Smooth muscle cell (in vitro differentiated cells): ENCODE measurements around the gene IGDCC3. TPM values are rescaled to one million over a fixed set of nuclear protein-coding genes. Genes with fewer than 3 reads are reported as not detected.
"Not testable (repeated sequence)": the region's sequence is repeated elsewhere in the genome, so short reads cannot be mapped to it uniquely, and the experiment has no call there.

Source experiments
- DNase-seq: peaks from one replicate; lab custom pipeline; 2025; ENCODE audit not compliant: unreplicated experiment; lab: John Stamatoyannopoulos, UW
- H2AFZ ChIP-seq: fragments of 200-600 bp; sonication (generic); 2 replicates; pipeline ENCODE4 v1.6.0; 2016; ENCODE audit warnings: antibody characterized with exemption, low read depth, mild to moderate bottlenecking
- H3F3A ChIP-seq: fragments of 200-600 bp; sonication (generic); 2 replicates; pipeline ENCODE4 v1.6.0; 2017; ENCODE audit warnings: antibody characterized with exemption, low read depth
- H3K27ac ChIP-seq: fragments of 200-600 bp; sonication (generic); 2 replicates; pipeline ENCODE4 v1.5.1; 2016; ENCODE audit warnings: low read depth, mild to moderate bottlenecking
- H3K27me3 ChIP-seq: fragments of 200-600 bp; sonication (generic); 2 replicates; pipeline ENCODE4 v1.6.1; 2016; ENCODE audit warnings: low read depth, mild to moderate bottlenecking
- H3K36me3 ChIP-seq: fragments of 200-600 bp; sonication (generic); 2 replicates; pipeline ENCODE4 v1.5.1; 2016; ENCODE audit warnings: low read depth
- H3K4me1 ChIP-seq: fragments of 200-600 bp; sonication (generic); 2 replicates; pipeline ENCODE4 v1.5.1; 2016; ENCODE audit warnings: low read depth
- H3K4me2 ChIP-seq: fragments of 200-600 bp; sonication (generic); 2 replicates; pipeline ENCODE4 v1.6.0; 2016; ENCODE audit warnings: mild to moderate bottlenecking
- H3K4me3 ChIP-seq: fragments of 200-600 bp; sonication (generic); 2 replicates; pipeline ENCODE4 v1.5.1; 2016; ENCODE audit warnings: mild to moderate bottlenecking
- H3K79me2 ChIP-seq: fragments of 200-600 bp; sonication (generic); 2 replicates; pipeline ENCODE4 v1.6.0; 2016; ENCODE audit warnings: low read depth, mild to moderate bottlenecking
- H3K9ac ChIP-seq: fragments of 200-600 bp; sonication (generic); 2 replicates; pipeline ENCODE4 v1.6.0; 2016; ENCODE audit warnings: low read depth
- H3K9me3 ChIP-seq: fragments of 200-600 bp; sonication (generic); replicated peaks from 2 replicates; pipeline ENCODE4 v1.5.1; 2016; ENCODE audit warnings: low read depth
- H4K20me1 ChIP-seq: fragments of 200-600 bp; sonication (generic); 2 replicates; pipeline ENCODE4 v1.6.0; 2016; ENCODE audit warnings: low read depth
- WGBS: methylation state at CpG from one replicate; pipeline ENCODE4 v1.1.7; 2016; ENCODE audit warnings: low lambda C conversion rate; 5-methylcytosine and 5-hydroxymethylcytosine counted together
- polyA plus RNA-seq: library from polyadenylated mRNA; unstranded; fragments of >200 nt; fragmentation: Nextera tagmentation; extraction: Ambion mirVana; gene quantifications from 2 replicates; pipeline ENCODE4 v1.2.1, GENCODE V29; 2016
- total RNA-seq: library from RNA; depleted of rRNA; stranded (reverse); fragments of >200 nt; gene quantifications from 2 replicates; pipeline ENCODE4 v1.2.3, GENCODE V29; 2014
- TF ChIP-seq, protein P1 (sequence below): fragments of 200-600 bp; sonication (generic); IDR thresholded peaks from 2 replicates; pipeline ENCODE4 v1.5.1; 2017; ENCODE audit warnings: borderline replicate concordance, mild to moderate bottlenecking, antibody characterized with exemption; ENCODE audit not compliant: insufficient read depth, poor library complexity, severe bottlenecking

IGDCC3 gene
- total and polyA plus RNA-seq, 2 experiments from 2014 or later, result 3.2 to 5.9 TPM

DNA sequence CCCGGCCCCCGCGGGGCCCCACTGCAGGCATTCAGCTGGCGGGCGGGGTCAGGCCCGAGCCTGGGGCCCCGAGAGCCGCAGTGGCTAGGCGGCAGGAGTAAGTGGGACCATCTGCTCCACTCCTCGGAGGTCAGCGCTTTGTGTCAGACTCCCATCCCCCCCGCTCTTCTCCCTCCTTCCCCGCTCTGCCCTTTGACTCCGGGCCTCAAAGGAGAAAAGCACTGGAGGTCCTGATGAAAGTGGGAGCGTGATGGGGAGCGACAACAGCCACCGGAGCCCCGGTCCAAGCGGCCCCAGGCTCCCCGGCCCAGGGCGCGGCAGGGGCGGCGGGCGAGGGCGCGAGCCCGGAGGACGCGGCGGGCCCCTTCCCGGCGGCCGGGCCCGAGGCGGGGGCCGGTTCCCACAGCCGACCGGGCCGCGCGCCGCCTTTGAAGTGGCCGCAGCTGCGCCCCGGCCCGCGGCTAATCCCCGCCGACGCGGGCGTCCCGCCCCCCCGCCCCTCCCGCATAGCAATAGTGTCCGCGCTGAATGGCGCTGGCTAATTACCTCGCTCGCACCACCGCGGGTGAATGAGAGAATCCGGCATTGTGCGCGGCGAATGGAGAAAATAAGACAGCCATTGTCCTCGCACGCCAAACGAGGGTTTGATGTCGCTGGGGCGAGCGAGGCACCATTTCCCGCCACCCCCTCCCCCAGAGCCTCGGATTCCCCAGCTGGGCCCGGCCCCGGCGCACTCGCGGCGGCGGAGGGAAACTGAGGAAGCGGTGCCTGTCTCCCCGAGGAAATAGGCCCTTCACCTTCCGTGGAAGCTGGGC is 22.4 kb downstream of the IGDCC3 start:
- H3K79me2 ChIP-seq, result no peaks in the 10 kb centered on the region
- H3K4me3 ChIP-seq, result peak overlapping the region; percentile 67
- H3K9me3 ChIP-seq, result no peaks in the 10 kb centered on the region
- peaks cover 5% of the 10 kb centered on the region for H3F3A ChIP-seq
- TF ChIP-seq, protein P1, sequence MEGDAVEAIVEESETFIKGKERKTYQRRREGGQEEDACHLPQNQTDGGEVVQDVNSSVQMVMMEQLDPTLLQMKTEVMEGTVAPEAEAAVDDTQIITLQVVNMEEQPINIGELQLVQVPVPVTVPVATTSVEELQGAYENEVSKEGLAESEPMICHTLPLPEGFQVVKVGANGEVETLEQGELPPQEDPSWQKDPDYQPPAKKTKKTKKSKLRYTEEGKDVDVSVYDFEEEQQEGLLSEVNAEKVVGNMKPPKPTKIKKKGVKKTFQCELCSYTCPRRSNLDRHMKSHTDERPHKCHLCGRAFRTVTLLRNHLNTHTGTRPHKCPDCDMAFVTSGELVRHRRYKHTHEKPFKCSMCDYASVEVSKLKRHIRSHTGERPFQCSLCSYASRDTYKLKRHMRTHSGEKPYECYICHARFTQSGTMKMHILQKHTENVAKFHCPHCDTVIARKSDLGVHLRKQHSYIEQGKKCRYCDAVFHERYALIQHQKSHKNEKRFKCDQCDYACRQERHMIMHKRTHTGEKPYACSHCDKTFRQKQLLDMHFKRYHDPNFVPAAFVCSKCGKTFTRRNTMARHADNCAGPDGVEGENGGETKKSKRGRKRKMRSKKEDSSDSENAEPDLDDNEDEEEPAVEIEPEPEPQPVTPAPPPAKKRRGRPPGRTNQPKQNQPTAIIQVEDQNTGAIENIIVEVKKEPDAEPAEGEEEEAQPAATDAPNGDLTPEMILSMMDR, result no peak
- H3K9ac ChIP-seq, result peak overlapping the region; percentile 39
- DNase-seq, result no peak
- H2AFZ ChIP-seq, result peak overlapping the region; percentile 91
- H3K27me3 ChIP-seq, result no peaks in the 10 kb centered on the region
- no peak overlapping the region for H3K27ac ChIP-seq
- peak overlapping the region; percentile 99 for H3K4me2 ChIP-seq
- H3K4me1 ChIP-seq, result peaks cover 20% of the 10 kb centered on the region
- under 1% methylated on average over 24 of the region's 85 CpGs for WGBS
- H4K20me1 ChIP-seq, result no peaks in the 10 kb centered on the region
- no peaks in the 10 kb centered on the region for H3K36me3 ChIP-seq

DNA sequence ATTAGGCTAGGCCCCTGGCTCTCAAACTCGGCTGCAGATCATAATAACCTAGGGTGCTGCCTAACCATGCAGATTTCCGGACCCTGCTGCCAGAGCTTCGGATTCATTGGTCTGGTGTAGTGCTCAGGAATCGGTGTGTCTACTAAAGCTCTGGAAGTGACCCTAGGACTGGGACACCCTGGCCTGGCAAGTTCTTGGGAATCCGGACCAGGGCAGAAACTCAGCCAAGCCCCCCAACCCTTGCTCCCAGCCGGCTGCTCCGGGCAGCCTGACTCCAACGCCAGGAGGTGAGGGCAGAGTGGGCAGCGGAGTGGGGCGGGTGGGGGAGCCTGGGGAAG is 23.0 kb downstream of the IGDCC3 start:
- H3K27me3 ChIP-seq, result no peaks in the 10 kb centered on the region

DNA sequence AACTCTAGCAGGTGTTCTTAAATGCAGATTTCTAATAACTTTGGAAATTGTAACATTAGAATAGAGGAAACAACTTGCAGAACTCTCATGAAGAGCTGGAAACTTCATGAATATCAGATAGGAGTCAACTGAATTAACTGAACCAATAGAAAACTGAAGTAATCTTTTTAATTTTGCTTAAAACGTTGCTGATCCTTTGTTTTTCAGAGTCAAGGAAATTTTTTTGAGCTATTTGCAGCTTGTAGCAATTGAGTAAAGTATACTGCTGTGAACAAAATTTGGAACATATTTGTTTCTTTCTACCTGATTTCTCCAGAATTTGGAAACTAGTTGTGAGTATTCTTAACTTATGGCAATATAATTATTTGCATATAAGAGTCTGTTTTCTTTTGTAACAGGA is 25.8 kb downstream of the IGDCC3 start:
- not testable (repeated sequence) for H3K4me3 ChIP-seq, H4K20me1 ChIP-seq, H3K36me3 ChIP-seq, H3F3A ChIP-seq, H3K4me2 ChIP-seq, H3K9ac ChIP-seq, DNase-seq, H3K27me3 ChIP-seq, H2AFZ ChIP-seq, H3K27ac ChIP-seq, H3K79me2 ChIP-seq, H3K9me3 ChIP-seq
- 91% methylated on average over 1 of the region's 1 CpG for WGBS
- peaks cover 15% of the 10 kb centered on the region for H3K4me1 ChIP-seq

More for the DNA sequence above, 23.0 kb downstream of the IGDCC3 start:
- Histone ChIP-seq H3K36me3 (no peaks in the 10 kb centered on the region), H3K4me2 (peak overlapping the region; percentile 99), H4K20me1 (no peaks in the 10 kb centered on the region), H3K9me3 (no peaks in the 10 kb centered on the region), H3K79me2 (no peaks in the 10 kb centered on the region), H3K4me3 (peak overlapping the region; percentile 67), H3K9ac (peak overlapping the region; percentile 39), H3F3A (peaks cover 5% of the 10 kb centered on the region), H3K27ac (no peak overlapping the region), H3K4me1 (peaks cover 20% of the 10 kb centered on the region), H2AFZ (peak overlapping the region; percentile 86)
- no peak for DNase-seq
- TF ChIP-seq, protein P1, result no peak
- 58% methylated on average over 5 of the region's 10 CpGs for WGBS

DNA sequence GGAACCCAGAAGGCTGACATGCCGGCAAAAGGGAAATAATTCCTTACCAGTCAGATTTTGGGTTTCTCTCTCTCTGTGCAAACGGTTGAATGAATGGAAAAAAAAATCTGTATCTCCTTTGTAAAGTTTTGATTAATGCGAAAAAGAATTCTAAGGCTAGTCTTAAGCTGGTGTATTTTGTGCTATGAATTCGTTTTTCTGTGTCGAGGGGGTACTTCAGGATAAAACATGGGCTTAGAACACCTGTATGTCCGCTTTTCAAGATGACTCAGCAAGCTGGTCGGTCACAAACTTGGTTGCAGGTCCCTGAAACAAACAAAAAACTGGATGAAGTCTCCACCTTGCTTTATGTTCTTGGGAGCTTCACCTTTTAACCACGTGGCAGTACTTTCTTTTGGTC is 28.5 kb downstream of the IGDCC3 start:
- peaks cover 18% of the 10 kb centered on the region for H3F3A ChIP-seq

DNA sequence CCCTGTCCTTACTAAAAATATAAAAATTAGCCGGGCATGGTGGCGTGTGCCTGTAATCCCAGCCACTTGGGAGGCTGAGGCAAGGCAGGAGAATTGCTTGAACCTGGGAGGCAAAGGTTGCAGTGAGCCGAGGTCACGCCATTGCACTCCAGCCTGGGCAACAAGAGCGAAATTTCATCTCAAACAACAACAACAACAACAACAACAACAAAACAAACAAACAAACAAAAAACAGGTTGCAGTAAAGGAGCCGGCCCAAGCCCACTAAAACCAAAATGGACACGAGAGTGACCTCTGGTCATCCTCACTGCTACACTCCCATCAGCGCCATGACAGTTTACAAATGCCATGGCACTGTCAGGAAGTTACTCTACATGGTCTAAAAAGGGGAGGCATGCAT is 30.0 kb downstream of the IGDCC3 start:
- WGBS, result 98% methylated on average over 8 of the region's 8 CpGs

More for the DNA sequence above, 28.5 kb downstream of the IGDCC3 start:
- TF ChIP-seq, protein P1, result no peak
- Histone ChIP-seq H2AFZ (no peak overlapping the region), H3K4me3 (no peak overlapping the region), H3K36me3 (no peaks in the 10 kb centered on the region), H3K9ac (no peak overlapping the region), H4K20me1 (no peaks in the 10 kb centered on the region), H3K79me2 (no peaks in the 10 kb centered on the region), H3K27ac (no peak overlapping the region), H3K4me2 (no peak overlapping the region), H3K9me3 (no peaks in the 10 kb centered on the region), H3K27me3 (no peaks in the 10 kb centered on the region), H3K4me1 (peaks cover 6% of the 10 kb centered on the region)
- no peak for DNase-seq
- 83% methylated on average over 8 of the region's 8 CpGs for WGBS

More for the DNA sequence above, 30.0 kb downstream of the IGDCC3 start:
- H3K4me3 ChIP-seq, DNase-seq, H2AFZ ChIP-seq, H3K4me1 ChIP-seq, H3K9me3 ChIP-seq, H3K79me2 ChIP-seq, H3K36me3 ChIP-seq, H3K27ac ChIP-seq, H3K27me3 ChIP-seq, H4K20me1 ChIP-seq, H3K9ac ChIP-seq, H3K4me2 ChIP-seq: not testable (repeated sequence)
- H3F3A ChIP-seq, result peaks cover 18% of the 10 kb centered on the region
